ENCODE measurements around the gene ENOX1. TPM values are rescaled to one million over a fixed set of nuclear protein-coding genes. Genes with fewer than 3 reads are reported as not detected.

The ENOX1 gene
- total RNA-seq, 2 experiments from 2014 or later, result 0.10 TPM; not detected in 1

GRCh38 chr13:43629691-43630480, 156.9 kb downstream of the ENOX1 start:
- CTCF ChIA-PET, result no interaction called here
- POLR2A ChIA-PET, result no interaction called here

DNA sequence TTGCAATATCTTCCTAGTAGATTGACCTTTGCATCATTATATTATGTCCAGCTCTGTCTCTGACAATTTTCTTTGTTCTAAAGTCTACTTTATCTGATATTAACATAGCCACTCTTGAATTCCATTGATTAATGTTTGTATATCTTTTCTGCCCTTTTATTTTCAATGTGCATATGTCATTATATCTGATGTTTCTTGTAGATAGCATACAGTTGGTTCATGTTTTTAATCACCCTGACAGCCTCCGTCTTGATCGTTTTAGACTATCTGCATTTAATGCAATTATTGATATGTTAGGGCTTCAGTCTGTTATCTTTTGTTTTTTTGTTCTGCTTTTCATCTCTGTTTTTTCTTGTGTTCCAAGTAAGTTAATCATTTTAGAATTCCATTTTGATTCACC, 159.8 kb downstream of the ENOX1 start:
- ChIA-PET CTCF (no interaction called here), POLR2A (no interaction called here)

GRCh38 chr13:43614063-43614462, 172.7 kb downstream of the ENOX1 start:
- ChIA-PET POLR2A (interaction anchor here (0.7 kb wide), 1 partner anchor 82 kb away, joined by 6 read pairs; no protein-coding TSS in a partner anchor), CTCF (interaction anchor here (0.7 kb wide), 1 partner anchor 113 kb away, joined by 3 read pairs; no protein-coding TSS in a partner anchor)

DNA sequence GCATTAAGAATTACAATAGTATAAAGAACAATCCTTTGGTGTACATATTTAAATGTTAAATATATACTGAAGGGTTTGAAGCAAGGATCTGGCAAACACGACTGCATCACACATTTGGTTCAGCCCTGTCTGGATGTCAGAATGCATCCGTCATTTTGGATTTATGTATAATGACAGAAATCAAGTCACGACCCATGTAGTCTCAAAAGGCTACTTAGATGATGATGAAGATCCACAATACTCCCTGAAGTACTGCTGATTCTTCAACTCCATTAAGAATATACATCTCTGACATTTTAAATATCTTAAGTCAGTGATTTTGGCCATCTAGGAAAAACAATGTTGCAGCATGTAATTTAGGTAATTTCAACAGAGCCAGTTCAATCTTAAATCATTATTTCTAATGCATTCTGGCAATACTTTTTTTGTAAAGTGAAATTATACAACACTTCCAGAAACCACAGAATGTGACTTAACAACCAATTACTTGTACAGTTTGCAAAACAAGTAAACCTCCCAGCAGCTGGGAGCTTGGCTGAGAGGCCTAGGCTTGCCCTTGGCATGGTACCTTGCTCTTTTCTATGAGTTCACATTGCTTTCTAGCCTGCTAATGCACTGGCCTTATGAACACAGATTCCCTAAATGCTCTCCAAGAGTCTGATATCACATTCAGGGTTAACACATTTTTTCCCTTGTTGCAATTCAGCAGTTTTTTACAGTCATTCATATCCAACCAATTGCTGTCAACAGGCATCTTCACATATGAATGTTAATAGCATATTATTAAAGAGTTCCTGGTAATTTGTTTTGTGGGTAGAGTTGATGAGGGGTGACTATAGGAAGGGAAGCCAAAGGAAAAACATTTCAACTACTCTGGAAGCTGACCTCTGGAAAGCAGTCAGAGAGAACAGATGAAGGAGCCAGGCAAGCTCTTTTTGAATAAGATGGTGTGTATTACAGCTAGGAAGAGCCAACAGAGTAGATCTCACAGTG, 175.2 kb downstream of the ENOX1 start:
- ChIA-PET CTCF (no interaction called here), POLR2A (no interaction called here)

GRCh38 chr13:43608400-43609137, 178.2 kb downstream of the ENOX1 start:
- ChIA-PET CTCF (no interaction called here), POLR2A (no interaction called here)

GRCh38 chr13:43597599-43597945, 189.2 kb downstream of the ENOX1 start:
- ChIA-PET CTCF (no interaction called here), POLR2A (no interaction called here)

DNA sequence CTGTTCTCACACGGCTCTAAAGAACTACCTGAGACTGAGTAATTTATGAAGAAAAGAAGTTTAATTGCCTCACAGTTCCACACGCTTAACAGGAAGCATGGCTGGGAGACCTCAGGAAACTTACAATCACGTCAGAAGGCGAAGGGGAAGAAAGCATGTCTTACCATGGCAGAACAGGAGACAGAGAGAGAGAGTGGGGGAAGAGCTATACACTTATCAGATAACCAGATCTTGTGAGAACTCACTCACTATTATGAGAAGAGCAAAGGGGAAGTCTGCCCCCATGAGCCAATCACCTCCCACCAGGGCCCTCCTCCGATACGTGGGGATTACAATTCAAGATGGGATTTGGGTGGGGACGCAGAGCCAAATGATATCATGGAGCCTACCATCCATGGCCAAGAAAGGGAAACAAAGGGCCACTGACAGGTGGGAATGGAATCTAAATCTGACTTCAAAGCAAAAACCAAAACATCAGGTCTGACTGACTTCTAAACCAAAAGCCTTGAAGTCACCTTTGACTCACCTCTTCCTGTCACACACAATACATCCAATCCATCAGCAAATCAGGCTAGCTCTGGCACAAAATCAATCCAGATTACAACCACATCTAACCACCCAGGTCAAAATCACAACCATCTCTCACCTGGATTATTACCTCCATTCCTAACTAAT, 189.7 kb downstream of the ENOX1 start:
- ChIA-PET CTCF (no interaction called here), POLR2A (no interaction called here)

- CTCF ChIA-PET, result no interaction called here
- POLR2A ChIA-PET, result no interaction called here
Observed at GRCh38 chr13:43596006-43596405, 190.8 kb downstream of the ENOX1 start.

- ChIA-PET POLR2A (no interaction called here), CTCF (no interaction called here)
Observed at GRCh38 chr13:43587376-43587775, 199.4 kb downstream of the ENOX1 start.

GRCh38 chr13:43584751-43585150, 202.0 kb downstream of the ENOX1 start:
- CTCF ChIA-PET, result no interaction called here
- POLR2A ChIA-PET, result no interaction called here

GRCh38 chr13:43583321-43583720, 203.5 kb downstream of the ENOX1 start:
- CTCF ChIA-PET, result no interaction called here
- POLR2A ChIA-PET, result no interaction called here

GRCh38 chr13:43580280-43580679, 206.5 kb downstream of the ENOX1 start:
- CTCF ChIA-PET, result no interaction called here

GRCh38 chr13:43579321-43579720, 207.5 kb downstream of the ENOX1 start:
- POLR2A ChIA-PET, result no interaction called here
- CTCF ChIA-PET, result interaction anchor here (0.6 kb wide), 1 partner anchor 1094 kb away, joined by 3 read pairs; no protein-coding TSS in a partner anchor

More at GRCh38 chr13:43580280-43580679, 206.5 kb downstream of the ENOX1 start:
- POLR2A ChIA-PET, result no interaction called here

- CTCF ChIA-PET, result no interaction called here
- POLR2A ChIA-PET, result no interaction called here
Observed at GRCh38 chr13:43574605-43575004, 212.2 kb downstream of the ENOX1 start.

GRCh38 chr13:43573802-43574514, 212.8 kb downstream of the ENOX1 start:
- CTCF ChIA-PET, result no interaction called here
- POLR2A ChIA-PET, result no interaction called here

DNA sequence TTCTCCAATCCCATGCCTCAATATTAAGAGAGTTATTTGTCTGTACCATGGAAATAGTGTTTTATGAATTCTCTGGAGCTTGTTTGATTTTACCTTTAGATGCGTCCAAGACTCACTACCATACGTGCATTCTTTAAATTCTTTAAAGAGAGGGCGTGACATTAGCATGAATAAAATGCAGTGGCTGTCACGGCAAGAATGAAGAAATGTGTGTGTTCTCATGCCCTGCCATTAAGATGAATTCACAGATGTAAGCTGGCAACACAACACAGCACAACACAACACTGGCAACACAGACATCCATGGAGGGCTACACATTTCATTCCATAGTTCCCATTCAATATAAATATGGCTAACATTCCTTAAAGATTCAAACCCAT, 213.4 kb downstream of the ENOX1 start:
- CTCF ChIA-PET, result no interaction called here
- POLR2A ChIA-PET, result no interaction called here

DNA sequence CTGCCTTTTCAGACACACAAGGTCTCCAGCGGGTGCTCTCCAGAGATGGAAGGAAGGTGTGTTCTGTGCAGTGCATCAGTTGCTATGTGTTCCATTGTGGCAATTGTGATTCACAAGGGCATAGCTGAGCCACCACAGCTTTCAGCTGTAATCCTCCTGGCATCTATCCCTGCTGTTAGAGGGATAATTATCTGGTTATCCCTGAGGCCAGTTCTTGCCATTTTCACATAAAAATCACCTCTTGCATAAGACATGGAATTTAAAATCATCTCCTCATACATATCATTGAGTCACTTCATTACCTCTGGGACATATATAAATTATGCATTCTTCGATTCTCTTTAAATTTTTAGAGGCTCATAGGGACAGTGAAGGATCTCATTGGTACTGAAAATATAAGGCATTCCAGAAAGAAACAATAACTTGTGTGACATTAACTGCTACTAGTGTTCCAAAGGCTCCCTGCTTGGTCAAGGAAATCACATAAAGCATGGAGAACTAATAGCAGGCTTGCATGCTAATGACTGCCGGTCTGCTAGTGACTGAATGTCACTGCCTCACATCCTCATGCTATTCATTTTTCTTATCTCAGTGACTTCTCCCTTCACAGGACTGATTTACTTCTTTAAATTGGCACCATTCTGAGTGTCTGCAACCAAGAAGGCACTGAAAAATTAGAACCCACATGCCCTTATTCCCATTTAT, 214.0 kb downstream of the ENOX1 start:
- ChIA-PET POLR2A (no interaction called here), CTCF (no interaction called here)

GRCh38 chr13:43569658-43570057, 217.1 kb downstream of the ENOX1 start:
- ChIA-PET CTCF (no interaction called here), POLR2A (no interaction called here)

DNA sequence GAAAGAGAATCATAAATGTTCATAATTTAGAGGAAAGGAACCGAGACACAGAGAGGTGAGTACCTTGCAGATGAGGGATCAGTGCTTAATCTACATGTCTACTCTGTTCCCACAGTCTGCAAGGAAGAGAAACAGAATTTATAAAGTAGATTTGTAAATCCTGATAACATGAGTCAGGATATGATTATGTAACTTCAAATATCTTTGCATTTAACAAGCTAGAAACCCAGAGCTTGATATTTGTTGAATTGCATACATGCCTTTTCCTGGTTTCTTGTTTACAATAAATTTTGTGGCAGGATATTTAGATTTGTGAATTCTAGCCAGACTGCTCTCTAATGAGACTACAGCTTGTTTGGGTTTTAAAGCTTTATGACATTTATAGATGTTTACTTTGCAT, 219.2 kb downstream of the ENOX1 start:
- ChIA-PET CTCF (interaction anchor here (1.2 kb wide), 1 partner anchor 11 kb away, joined by 3 read pairs; no protein-coding TSS in a partner anchor), POLR2A (no interaction called here)

All from activated CD8-positive, alpha-beta memory T cell treated with anti-CD3 and anti-CD28 coated beads for 36 hours (primary cell).